Measurements from ENCODE around the gene PCYT1A.

Gene PCYT1A

DNA sequence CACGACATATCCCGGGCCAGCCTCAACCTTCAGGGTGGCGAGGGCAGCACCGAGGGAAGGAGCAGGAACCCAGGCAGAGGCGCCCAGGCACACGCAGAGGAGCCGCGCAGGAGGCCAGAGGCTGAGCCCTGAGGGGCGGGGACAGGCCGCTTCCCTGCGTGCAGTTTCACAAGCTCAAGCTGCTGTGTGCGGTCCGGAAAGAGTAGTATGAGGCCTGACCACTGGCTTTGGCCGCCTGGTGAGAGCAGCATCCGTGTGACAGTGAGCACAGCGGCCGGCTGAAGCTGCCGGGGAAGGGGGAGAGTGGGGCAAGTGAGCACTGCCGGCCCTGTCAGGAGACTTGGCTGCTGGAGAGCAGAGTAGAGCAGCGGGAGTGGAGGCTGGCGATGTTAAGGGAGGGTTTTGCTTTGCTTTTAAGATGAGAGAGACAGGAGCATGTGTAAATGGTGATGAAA is 85.0 kb downstream of the PCYT1A start:
- TF ChIP-seq FOXP2 (optimal IDR thresholded peaks at IDR 0.05; ENCODE audit: borderline replicate concordance, extremely low read depth, extremely low read length, insufficient read depth) (no peak), TAF1 (IDR thresholded peaks at IDR 0.05; ENCODE audit: borderline replicate concordance, insufficient read depth, low read length) (no peak), SIN3A (IDR thresholded peaks at IDR 0.05; ENCODE audit: borderline replicate concordance, insufficient read depth, low read length) (no peak), POLR2AphosphoS5 (IDR thresholded peaks at IDR 0.05; ENCODE audit: low read depth, low read length) (no peak), REST (IDR thresholded peaks at IDR 0.05; ENCODE audit: insufficient read depth in 1 of 2, low read depth in 2 of 2, low read length in 2 of 2) (no peak)

GRCh38 chr3:196198771-196199753 is 88.5 kb downstream of the PCYT1A start:
- no peak for TF ChIP-seq POLR2AphosphoS5 (IDR thresholded peaks at IDR 0.05; ENCODE audit: low read depth, low read length)
- no peak for TF ChIP-seq REST (IDR thresholded peaks at IDR 0.05; ENCODE audit: insufficient read depth in 1 of 2, low read depth in 2 of 2, low read length in 2 of 2)
- TF ChIP-seq FOXP2 (optimal IDR thresholded peaks at IDR 0.05; ENCODE audit: borderline replicate concordance, extremely low read depth, extremely low read length, insufficient read depth), result no peak
- TF ChIP-seq TAF1 (IDR thresholded peaks at IDR 0.05; ENCODE audit: borderline replicate concordance, insufficient read depth, low read length), result no peak
- no peak for TF ChIP-seq SIN3A (IDR thresholded peaks at IDR 0.05; ENCODE audit: borderline replicate concordance, insufficient read depth, low read length)

- TF ChIP-seq FOXP2 (optimal IDR thresholded peaks at IDR 0.05; ENCODE audit: borderline replicate concordance, extremely low read depth, extremely low read length, insufficient read depth), result no peak
- TF ChIP-seq REST (IDR thresholded peaks at IDR 0.05; ENCODE audit: insufficient read depth in 1 of 2, low read depth in 2 of 2, low read length in 2 of 2), result no peak
- TF ChIP-seq TAF1 (IDR thresholded peaks at IDR 0.05; ENCODE audit: borderline replicate concordance, insufficient read depth, low read length), result no peak
These were observed 89.3 kb downstream of the PCYT1A start for GRCh38 chr3:196198081-196198675.

DNA sequence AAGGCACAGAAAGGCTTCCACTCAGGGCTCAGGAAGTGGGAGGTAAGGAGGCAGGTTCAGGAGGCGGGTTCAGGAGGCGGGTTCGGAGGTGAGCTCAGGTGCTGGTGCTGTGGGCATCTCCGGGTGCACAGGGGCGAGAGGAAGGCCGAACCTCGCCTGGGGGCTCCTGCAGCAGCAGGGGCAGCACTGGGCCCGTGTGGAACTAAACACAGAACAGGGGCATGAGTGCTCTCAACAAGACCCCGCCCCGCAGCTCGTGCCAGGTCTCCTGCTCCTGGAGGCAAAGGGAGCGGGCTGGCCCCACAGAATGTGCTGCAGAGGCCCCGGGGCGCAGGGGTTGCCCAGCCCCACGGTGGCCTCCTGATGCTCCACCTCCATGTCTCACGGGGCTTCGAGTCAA is 90.0 kb downstream of the PCYT1A start:
- TF ChIP-seq POLR2AphosphoS5 (IDR thresholded peaks at IDR 0.05; ENCODE audit: low read depth, low read length) (no peak), REST (IDR thresholded peaks at IDR 0.05; ENCODE audit: insufficient read depth in 1 of 2, low read depth in 2 of 2, low read length in 2 of 2) (no peak), TAF1 (IDR thresholded peaks at IDR 0.05; ENCODE audit: borderline replicate concordance, insufficient read depth, low read length) (no peak), SIN3A (IDR thresholded peaks at IDR 0.05; ENCODE audit: borderline replicate concordance, insufficient read depth, low read length) (no peak), FOXP2 (optimal IDR thresholded peaks at IDR 0.05; ENCODE audit: borderline replicate concordance, extremely low read depth, extremely low read length, insufficient read depth) (no peak)
